GM19239 (cell line): Measurements from ENCODE around the gene BCS1L.

Experiments used
- DNase-seq: peaks from one replicate; pipeline ENCODE4 v3.0.0; 2011; ENCODE audit warnings: low spot score; ENCODE audit not compliant: insufficient read length
- FAIRE-seq: peaks from 2 replicates; lab custom pipeline; 2011; peaks lifted over from hg19 to GRCh38; lab: Jason Lieb, UNC

Gene BCS1L

DNA sequence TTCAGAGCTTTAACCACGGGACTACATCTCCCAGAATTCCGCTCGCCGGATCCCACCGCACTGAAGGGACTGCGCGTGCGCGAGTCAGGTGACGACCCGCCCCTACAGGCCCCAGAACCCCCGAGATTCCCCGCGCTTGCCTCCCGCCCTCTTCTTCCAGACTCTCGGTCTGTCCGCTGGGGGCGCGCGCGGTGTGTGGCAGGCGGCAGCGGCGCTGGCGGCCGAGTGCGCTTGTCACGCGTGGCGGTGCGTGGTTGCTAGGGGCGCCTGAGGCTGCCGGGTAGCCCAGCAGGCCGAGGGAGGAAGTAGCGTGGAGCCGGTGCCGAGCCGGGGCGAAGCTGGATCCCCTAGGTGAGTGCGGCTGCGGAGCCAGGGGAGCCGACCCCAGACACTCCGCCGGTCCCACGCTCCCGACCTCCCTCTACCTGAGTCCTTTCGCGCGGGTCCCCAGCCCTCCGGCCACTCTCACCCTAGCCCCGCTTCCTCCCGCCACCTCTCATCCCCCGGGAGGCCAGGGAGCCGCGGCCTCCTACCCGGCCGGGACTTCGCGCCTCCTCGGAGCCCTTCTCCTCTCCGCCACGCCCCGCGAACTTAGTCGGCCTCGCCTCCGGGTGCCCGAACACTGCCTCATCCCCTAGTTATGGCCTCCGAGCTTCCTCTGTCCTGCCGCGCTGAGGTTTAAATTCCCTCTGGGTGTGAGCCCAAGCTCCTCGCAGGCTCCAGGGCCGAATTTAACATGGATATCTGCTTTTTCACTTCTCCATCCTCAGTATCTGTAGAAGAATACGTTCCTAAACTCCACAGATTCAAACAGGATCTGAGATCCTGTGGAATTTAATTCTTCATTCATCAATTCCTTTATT lies 51.4 kb downstream of the BCS1L start, which contains the start of gene TTLL4:
TSS of gene TTLL4 (plus strand) at position 149 of the 863 bp plus-strand sequence. CDS start 26,842 bp downstream, outside the sequence.
- peak; percentile 85 for DNase-seq
- FAIRE-seq, result peak; percentile 95

DNA sequence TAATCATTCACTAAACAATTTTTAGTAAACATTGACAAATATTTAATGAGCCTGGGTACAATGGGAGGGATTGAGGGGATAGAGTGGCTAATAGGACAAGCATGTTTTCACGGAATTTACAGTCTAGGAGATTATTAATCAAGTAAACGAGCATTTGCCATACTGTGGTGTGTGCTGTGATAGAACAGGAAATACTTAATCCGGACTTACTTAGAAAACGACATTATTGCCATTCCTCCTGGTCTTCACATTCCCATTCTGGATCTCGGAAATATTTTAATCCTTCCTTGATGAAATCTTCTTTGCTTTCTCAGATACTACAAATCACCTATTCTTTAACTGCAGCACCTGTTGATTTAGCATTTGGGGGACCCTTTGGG lies 52.1 kb downstream of the BCS1L start:
- FAIRE-seq, result no peak
- DNase-seq, result no peak
